Stimulated activated effector memory CD8-positive, alpha-beta T cell treated with anti-CD3 and anti-CD28 coated beads, Interleukin-12 subunit alpha, Interleukin-12 subunit beta, amount 100 ng/mL, for 72 hours (primary cell): ENCODE measurements around the gene MYO19.

Experiments used
- ATAC-seq: fragments of 150-1000 bp; cut with Tn5 transposase; 2 replicates; pipeline ENCODE4 v1.10.0; 2021
- DNase-seq, 2 donors: peaks; one replicate each; pipeline ENCODE4 v3.0.0; 2021 to 2022; ENCODE audit warnings: low spot score in 2 of 2
- H3K27ac Mint-ChIP-seq: one replicate; pipeline ENCODE4 v1.8.0; 2022; ENCODE audit warnings: mild to moderate bottlenecking, mixed read lengths
- H3K36me3 Mint-ChIP-seq: one replicate; pipeline ENCODE4 v1.8.0; 2022; ENCODE audit warnings: mild to moderate bottlenecking, mixed read lengths
- H3K4me1 Mint-ChIP-seq: one replicate; pipeline ENCODE4 v1.8.0; 2022; ENCODE audit warnings: mixed read lengths
- H3K4me3 Mint-ChIP-seq: one replicate; pipeline ENCODE4 v1.8.0; 2022; ENCODE audit warnings: mild to moderate bottlenecking, mixed read lengths
- H3K9me3 Mint-ChIP-seq: one replicate; pipeline ENCODE4 v1.8.0; 2022; ENCODE audit warnings: mixed read lengths

The MYO19 gene

GRCh38 chr17:36544307-36545076, 9.8 kb upstream of the MYO19 start, which contains the start of gene GGNBP2:
TSS of gene GGNBP2 (plus strand) at chr17:36544919. CDS start at chr17:36545725, 806 bp downstream.
- H3K4me3 Mint-ChIP-seq: peak within 1 kb of the TSS; percentile 98
- H3K4me1 Mint-ChIP-seq: peaks cover 23% of the 10 kb centered on the region
- peaks cover 71% of the 10 kb centered on the region for H3K36me3 Mint-ChIP-seq
- H3K9me3 Mint-ChIP-seq: no peaks in the 10 kb centered on the region
- H3K27ac Mint-ChIP-seq: peak within 1 kb of the TSS; percentile 98
- peak; percentile 78 for ATAC-seq
- DNase-seq: peak; percentile 90 to 96

- Mint-ChIP-seq H3K27ac (peak overlapping the region; percentile 98), H3K36me3 (peaks cover 71% of the 10 kb centered on the region), H3K4me1 (peaks cover 23% of the 10 kb centered on the region), H3K9me3 (no peaks in the 10 kb centered on the region), H3K4me3 (peak overlapping the region; percentile 98)
- DNase-seq (peak in 1 of 2 donors; percentile 12), ATAC-seq (no peak)
Observed at GRCh38 chr17:36544044-36544306, 9.3 kb upstream of the MYO19 start.

GRCh38 chr17:36542755-36543154, 8.1 kb upstream of the MYO19 start:
- H3K4me1 Mint-ChIP-seq: peaks cover 19% of the 10 kb centered on the region
- no peaks in the 10 kb centered on the region for H3K9me3 Mint-ChIP-seq
- ATAC-seq: no peak
- DNase-seq: no peak
- peak overlapping the region; percentile 98 for H3K4me3 Mint-ChIP-seq
- H3K36me3 Mint-ChIP-seq: peaks cover 71% of the 10 kb centered on the region
- no peak overlapping the region for H3K27ac Mint-ChIP-seq

GRCh38 chr17:36540696-36541095, 6.0 kb upstream of the MYO19 start:
- Mint-ChIP-seq H3K4me1 (peaks cover 16% of the 10 kb centered on the region), H3K27ac (no peak overlapping the region), H3K9me3 (no peaks in the 10 kb centered on the region), H3K36me3 (peaks cover 61% of the 10 kb centered on the region), H3K4me3 (no peak overlapping the region)
- ATAC-seq (no peak), DNase-seq (no peak)

- peaks cover 36% of the 10 kb centered on the region for H3K4me1 Mint-ChIP-seq
- H3K27ac Mint-ChIP-seq: peak overlapping the region; percentile 97
- no peaks in the 10 kb centered on the region for H3K9me3 Mint-ChIP-seq
- peak overlapping the region; percentile 98 for H3K4me3 Mint-ChIP-seq
- peaks cover 89% of the 10 kb centered on the region for H3K36me3 Mint-ChIP-seq
- peak; percentile 53 for ATAC-seq
- DNase-seq: no peak
Observed at GRCh38 chr17:36535669-36536081, 1.0 kb upstream of the MYO19 start.

- peaks cover 89% of the 10 kb centered on the region for H3K36me3 Mint-ChIP-seq
- H3K27ac Mint-ChIP-seq: peak overlapping the region; percentile 97
- peak overlapping the region; percentile 98 for H3K4me3 Mint-ChIP-seq
- DNase-seq: peak in 1 of 2 donors; percentile 36
- peaks cover 30% of the 10 kb centered on the region for H3K4me1 Mint-ChIP-seq
- no peaks in the 10 kb centered on the region for H3K9me3 Mint-ChIP-seq
- ATAC-seq: peak; percentile 51
Observed at GRCh38 chr17:36533935-36534839, 481 bp downstream of the MYO19 start.

GRCh38 chr17:36532435-36532975, 2.2 kb downstream of the MYO19 start:
- H3K4me3 Mint-ChIP-seq: peak overlapping the region; percentile 98
- peak overlapping the region; percentile 21 for H3K27ac Mint-ChIP-seq
- DNase-seq (no peak), ATAC-seq (no peak)
- H3K9me3 Mint-ChIP-seq: no peaks in the 10 kb centered on the region
- peaks cover 35% of the 10 kb centered on the region for H3K4me1 Mint-ChIP-seq
- peaks cover 88% of the 10 kb centered on the region for H3K36me3 Mint-ChIP-seq

- Mint-ChIP-seq H3K4me3 (no peak overlapping the region), H3K4me1 (peaks cover 50% of the 10 kb centered on the region), H3K36me3 (peaks cover 98% of the 10 kb centered on the region), H3K9me3 (no peaks in the 10 kb centered on the region), H3K27ac (peak overlapping the region; percentile 63)
- no peak for ATAC-seq
- no peak for DNase-seq
Observed at GRCh38 chr17:36529121-36529520, 5.5 kb downstream of the MYO19 start.

- Mint-ChIP-seq H3K4me1 (peaks cover 37% of the 10 kb centered on the region), H3K4me3 (no peak overlapping the region), H3K9me3 (no peaks in the 10 kb centered on the region), H3K27ac (peak overlapping the region; percentile 50), H3K36me3 (peaks cover 98% of the 10 kb centered on the region)
- no peak for ATAC-seq
- DNase-seq: no peak
Observed at GRCh38 chr17:36527621-36528250, 6.9 kb downstream of the MYO19 start.

GRCh38 chr17:36525888-36526287, 8.8 kb downstream of the MYO19 start:
- peaks cover 28% of the 10 kb centered on the region for H3K4me1 Mint-ChIP-seq
- H3K27ac Mint-ChIP-seq: no peak overlapping the region
- no peak for ATAC-seq
- H3K9me3 Mint-ChIP-seq: no peaks in the 10 kb centered on the region
- no peak for DNase-seq
- no peak overlapping the region for H3K4me3 Mint-ChIP-seq
- H3K36me3 Mint-ChIP-seq: peaks cover 99% of the 10 kb centered on the region

GRCh38 chr17:36525113-36525512, 9.6 kb downstream of the MYO19 start:
- ATAC-seq (no peak), DNase-seq (no peak)
- Mint-ChIP-seq H3K4me1 (peaks cover 28% of the 10 kb centered on the region), H3K4me3 (no peak overlapping the region), H3K9me3 (no peaks in the 10 kb centered on the region), H3K36me3 (peaks cover 99% of the 10 kb centered on the region), H3K27ac (peak overlapping the region; percentile 41)

- Mint-ChIP-seq H3K27ac (peak overlapping the region; percentile 41), H3K4me3 (no peak overlapping the region), H3K9me3 (no peaks in the 10 kb centered on the region), H3K36me3 (peaks cover 99% of the 10 kb centered on the region), H3K4me1 (peaks cover 28% of the 10 kb centered on the region)
- peak; percentile 71 for ATAC-seq
- no peak for DNase-seq
Observed at GRCh38 chr17:36524428-36524876, 10.2 kb downstream of the MYO19 start.

- ATAC-seq: no peak
- Mint-ChIP-seq H3K4me1 (peaks cover 27% of the 10 kb centered on the region), H3K9me3 (no peaks in the 10 kb centered on the region), H3K27ac (no peak overlapping the region), H3K4me3 (no peak overlapping the region), H3K36me3 (peaks cover 100% of the 10 kb centered on the region)
- no peak for DNase-seq
Observed at GRCh38 chr17:36523113-36523512, 11.6 kb downstream of the MYO19 start.

- Mint-ChIP-seq H3K9me3 (no peaks in the 10 kb centered on the region), H3K4me3 (no peak overlapping the region), H3K36me3 (peaks cover 62% of the 10 kb centered on the region), H3K4me1 (no peaks in the 10 kb centered on the region), H3K27ac (peak overlapping the region; percentile 14)
- no peak for ATAC-seq
- DNase-seq: no peak
Observed at GRCh38 chr17:36515837-36516236, 18.8 kb downstream of the MYO19 start.

GRCh38 chr17:36514856-36515255, 19.8 kb downstream of the MYO19 start:
- no peak overlapping the region for H3K27ac Mint-ChIP-seq
- H3K4me3 Mint-ChIP-seq: no peak overlapping the region
- H3K4me1 Mint-ChIP-seq: no peaks in the 10 kb centered on the region
- DNase-seq: no peak
- H3K36me3 Mint-ChIP-seq: peaks cover 55% of the 10 kb centered on the region
- no peak for ATAC-seq
- no peaks in the 10 kb centered on the region for H3K9me3 Mint-ChIP-seq
